ENCODE measurements around the gene PTGER3. TPM values are rescaled to one million over a fixed set of nuclear protein-coding genes. Genes with fewer than 3 reads are reported as not detected.

The PTGER3 gene
- total and polyA plus RNA-seq, 3 experiments from 2014 or later, result not detected

DNA sequence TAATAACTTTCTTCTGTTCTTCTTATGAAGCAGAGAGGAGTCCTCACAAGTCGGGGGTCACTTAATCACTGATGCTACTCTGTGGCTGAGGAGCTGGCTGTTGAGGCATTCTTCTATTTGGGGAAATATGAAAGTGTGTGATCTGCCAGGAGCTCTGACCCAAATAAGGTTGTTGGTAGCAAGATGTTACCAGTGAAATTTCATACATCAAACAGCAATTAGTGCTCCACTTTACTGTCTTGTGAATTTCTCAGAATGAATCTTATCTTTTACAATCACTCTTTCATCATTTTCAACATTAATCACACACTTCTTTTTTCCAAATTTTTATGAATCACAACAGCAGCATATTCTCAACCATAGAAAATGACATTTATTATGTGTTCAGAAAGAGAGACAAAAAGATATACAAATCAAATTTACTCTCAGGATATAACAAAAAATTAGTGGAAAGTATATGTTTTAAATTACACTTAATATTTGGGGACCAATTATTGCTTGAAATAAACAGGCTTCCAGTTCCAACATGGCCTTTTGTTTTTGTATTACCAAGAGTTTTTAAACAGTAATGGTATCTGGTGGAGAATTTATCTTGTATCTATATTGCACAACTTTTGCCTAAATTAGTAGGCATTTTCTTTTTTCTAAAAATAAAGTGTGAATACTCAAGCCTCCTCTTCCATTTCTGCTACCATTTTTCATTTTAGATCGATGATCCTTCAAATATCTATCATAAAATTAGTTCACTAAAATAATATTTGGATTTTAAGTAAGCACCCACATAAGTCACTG lies 9.6 kb downstream of the PTGER3 start:
- peaks cover 5% of the 10 kb centered on the region for H3K27me3 ChIP-seq (ENCODE audit: insufficient read depth, low read length, poor library complexity, severe bottlenecking)
- ChIA-PET CTCF (no interaction called here), POLR2A (no interaction called here)
- Mint-ChIP-seq H3K4me3 (no peak overlapping the region), H3K4me1 (no peaks in the 10 kb centered on the region), H3K36me3 (no peaks in the 10 kb centered on the region), H3K27me3 (peaks cover 9 to 50% of the 10 kb centered on the region in 2 donors), H3K27ac (no peak overlapping the region), H3K9me3 (no peaks in the 10 kb centered on the region)
- H3K4me3 ChIP-seq (ENCODE audit: low read length), result no peak overlapping the region
- no peak for DNase-seq
- no peak overlapping the region for H3K27ac ChIP-seq (ENCODE audit: low read depth, low read length)
- H3K9me3 ChIP-seq (ENCODE audit: low read length), result no peaks in the 10 kb centered on the region
- no peaks in the 10 kb centered on the region for H3K36me3 ChIP-seq (ENCODE audit: insufficient read depth, low read length)
- no peaks in the 10 kb centered on the region for H3K4me1 ChIP-seq (ENCODE audit: insufficient read depth, low read length)

DNA sequence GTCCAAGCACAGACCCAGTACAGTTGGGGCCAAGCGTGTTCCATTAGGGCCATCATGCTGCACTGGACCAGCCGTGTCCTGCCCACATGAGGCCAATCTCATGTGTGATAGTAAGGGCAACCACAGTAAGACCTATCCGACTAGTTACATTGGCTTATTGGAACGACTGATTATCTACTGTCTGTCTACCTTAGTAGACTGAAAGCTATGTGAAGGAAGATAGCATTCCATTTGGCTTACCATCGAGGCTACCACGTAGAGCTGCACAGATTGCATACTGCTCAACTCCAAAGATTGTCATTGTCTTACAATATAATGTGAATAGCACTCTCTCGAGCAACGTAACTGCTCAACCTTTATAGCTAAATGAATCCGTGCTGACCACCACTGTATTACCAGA lies 10.6 kb downstream of the PTGER3 start:
- Mint-ChIP-seq H3K4me1 (no peaks in the 10 kb centered on the region), H3K27me3 (peaks cover 11 to 52% of the 10 kb centered on the region in 2 donors), H3K27ac (no peak overlapping the region), H3K4me3 (no peak overlapping the region), H3K36me3 (no peaks in the 10 kb centered on the region), H3K9me3 (no peaks in the 10 kb centered on the region)
- DNase-seq, result no peak
- CTCF ChIA-PET, result no interaction called here
- peaks cover 5% of the 10 kb centered on the region for H3K27me3 ChIP-seq (ENCODE audit: insufficient read depth, low read length, poor library complexity, severe bottlenecking)
- POLR2A ChIA-PET, result no interaction called here
- no peaks in the 10 kb centered on the region for H3K36me3 ChIP-seq (ENCODE audit: insufficient read depth, low read length)
- no peaks in the 10 kb centered on the region for H3K4me1 ChIP-seq (ENCODE audit: insufficient read depth, low read length)
- no peaks in the 10 kb centered on the region for H3K9me3 ChIP-seq (ENCODE audit: low read length)
- no peak overlapping the region for H3K27ac ChIP-seq (ENCODE audit: low read depth, low read length)
- no peak overlapping the region for H3K4me3 ChIP-seq (ENCODE audit: low read length)

DNA sequence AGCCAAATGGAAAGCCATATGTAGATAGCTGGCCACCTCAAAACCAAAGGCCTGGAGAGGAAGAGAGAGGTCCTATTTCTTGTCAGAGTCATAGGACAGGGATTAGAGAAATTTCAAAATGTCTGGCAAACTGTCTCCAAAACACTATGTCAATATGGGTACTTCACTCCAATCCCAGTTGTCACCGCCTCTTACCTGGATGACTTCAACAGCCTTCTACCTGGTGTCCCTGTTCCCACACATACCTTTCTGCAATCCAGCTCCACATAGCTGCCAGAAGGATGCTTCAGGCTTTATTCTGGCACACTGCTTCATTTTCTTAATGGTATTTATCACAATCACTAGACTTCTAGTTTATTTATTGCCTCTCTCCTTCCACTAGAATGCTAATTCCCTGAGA lies 14.5 kb downstream of the PTGER3 start:
- ChIA-PET CTCF (no interaction called here), POLR2A (no interaction called here)
- no peak overlapping the region for H3K4me3 Mint-ChIP-seq
- H3K9me3 Mint-ChIP-seq, result no peaks in the 10 kb centered on the region
- no peaks in the 10 kb centered on the region for H3K27me3 ChIP-seq (ENCODE audit: insufficient read depth, low read length, poor library complexity, severe bottlenecking)
- H3K4me3 ChIP-seq (ENCODE audit: low read length), result no peak overlapping the region
- no peak overlapping the region for H3K27ac Mint-ChIP-seq
- peaks cover 2 to 43% of the 10 kb centered on the region in 2 donors for H3K27me3 Mint-ChIP-seq
- no peak for DNase-seq
- H3K27ac ChIP-seq (ENCODE audit: low read depth, low read length), result no peak overlapping the region
- no peaks in the 10 kb centered on the region for H3K4me1 Mint-ChIP-seq
- no peaks in the 10 kb centered on the region for H3K9me3 ChIP-seq (ENCODE audit: low read length)
- no peaks in the 10 kb centered on the region for H3K4me1 ChIP-seq (ENCODE audit: insufficient read depth, low read length)
- no peaks in the 10 kb centered on the region for H3K36me3 ChIP-seq (ENCODE audit: insufficient read depth, low read length)
- H3K36me3 Mint-ChIP-seq, result no peaks in the 10 kb centered on the region

DNA sequence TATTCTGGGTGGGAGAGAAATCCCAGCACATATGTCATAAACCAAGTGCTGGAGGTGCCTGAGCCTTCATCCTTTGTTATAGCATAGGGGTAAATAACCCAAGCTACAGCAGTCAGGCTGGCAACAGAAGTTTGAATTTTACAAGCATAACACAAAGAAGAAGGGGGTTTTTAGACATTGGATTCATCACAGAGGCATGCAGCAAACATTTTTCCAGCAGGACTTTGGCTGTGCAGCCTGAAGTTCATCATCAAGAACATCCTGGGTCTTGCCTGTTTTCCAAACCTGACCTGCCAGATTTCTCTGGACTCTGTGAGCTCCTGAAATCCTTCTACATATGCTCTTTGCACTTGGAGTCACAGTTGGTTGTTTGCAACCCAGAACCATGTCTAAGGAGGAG lies 16.2 kb downstream of the PTGER3 start:
- no peak overlapping the region for H3K27ac Mint-ChIP-seq
- Histone ChIP-seq H3K36me3 (ENCODE audit: insufficient read depth, low read length) (no peaks in the 10 kb centered on the region), H3K27me3 (ENCODE audit: insufficient read depth, low read length, poor library complexity, severe bottlenecking) (no peaks in the 10 kb centered on the region), H3K4me1 (ENCODE audit: insufficient read depth, low read length) (no peaks in the 10 kb centered on the region), H3K9me3 (ENCODE audit: low read length) (no peaks in the 10 kb centered on the region), H3K4me3 (ENCODE audit: low read length) (no peak overlapping the region), H3K27ac (ENCODE audit: low read depth, low read length) (no peak overlapping the region)
- no peak overlapping the region for H3K4me3 Mint-ChIP-seq
- H3K27me3 Mint-ChIP-seq, result peaks cover 2 to 45% of the 10 kb centered on the region in 2 donors
- no peaks in the 10 kb centered on the region for H3K9me3 Mint-ChIP-seq
- CTCF ChIA-PET, result no interaction called here
- no peaks in the 10 kb centered on the region for H3K4me1 Mint-ChIP-seq
- no peaks in the 10 kb centered on the region for H3K36me3 Mint-ChIP-seq
- POLR2A ChIA-PET, result no interaction called here
- no peak for DNase-seq

DNA sequence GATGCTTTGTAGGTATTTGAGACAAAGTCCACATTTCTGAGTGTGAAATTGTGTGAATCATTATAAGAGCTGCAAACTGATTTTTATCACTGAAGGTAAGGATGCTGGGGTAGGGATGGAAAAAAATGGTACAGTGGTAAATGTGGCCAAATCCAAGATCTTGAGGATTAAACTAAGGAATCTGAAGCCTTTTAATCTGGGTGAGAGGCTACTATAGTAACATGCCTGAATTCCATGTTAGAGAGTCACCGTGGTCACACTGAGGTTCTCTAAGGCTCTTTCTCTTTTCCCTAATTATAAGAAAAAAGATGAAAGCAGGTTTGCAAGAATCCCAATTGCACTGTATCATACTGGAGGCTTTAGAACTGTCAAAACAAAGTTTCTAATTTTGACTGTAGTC lies 17.6 kb downstream of the PTGER3 start:
- ChIA-PET POLR2A (no interaction called here), CTCF (no interaction called here)
- Histone ChIP-seq H3K9me3 (ENCODE audit: low read length) (no peaks in the 10 kb centered on the region), H3K27me3 (ENCODE audit: insufficient read depth, low read length, poor library complexity, severe bottlenecking) (no peaks in the 10 kb centered on the region), H3K4me3 (ENCODE audit: low read length) (no peak overlapping the region), H3K4me1 (ENCODE audit: insufficient read depth, low read length) (no peaks in the 10 kb centered on the region), H3K36me3 (ENCODE audit: insufficient read depth, low read length) (no peaks in the 10 kb centered on the region), H3K27ac (ENCODE audit: low read depth, low read length) (no peak overlapping the region)
- no peak for DNase-seq
- Mint-ChIP-seq H3K4me3 (no peak overlapping the region), H3K27me3 (peaks cover 2 to 34% of the 10 kb centered on the region in 2 donors), H3K9me3 (no peaks in the 10 kb centered on the region), H3K4me1 (no peaks in the 10 kb centered on the region), H3K36me3 (no peaks in the 10 kb centered on the region), H3K27ac (no peak overlapping the region)

DNA sequence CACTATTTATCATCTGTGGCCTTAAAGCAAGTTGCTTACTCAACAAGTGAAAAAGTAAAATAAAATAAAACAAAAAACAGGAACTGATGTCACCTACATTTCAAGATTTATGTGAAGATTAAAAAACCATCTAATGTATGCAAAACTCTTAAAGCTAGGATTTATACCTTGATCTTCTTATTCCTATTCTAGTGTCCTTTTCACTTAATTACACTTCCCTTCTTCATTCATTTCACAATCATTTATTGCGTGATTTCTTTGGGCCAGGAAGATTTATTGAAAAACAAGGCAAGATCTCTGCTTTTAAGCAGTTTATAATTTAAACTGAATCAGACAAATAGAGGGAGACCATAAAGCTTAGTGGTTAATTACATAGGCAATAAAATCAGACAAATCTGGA lies 18.6 kb downstream of the PTGER3 start:
- Histone ChIP-seq H3K4me3 (ENCODE audit: low read length) (no peak overlapping the region), H3K36me3 (ENCODE audit: insufficient read depth, low read length) (no peaks in the 10 kb centered on the region), H3K4me1 (ENCODE audit: insufficient read depth, low read length) (no peaks in the 10 kb centered on the region), H3K27ac (ENCODE audit: low read depth, low read length) (no peak overlapping the region), H3K27me3 (ENCODE audit: insufficient read depth, low read length, poor library complexity, severe bottlenecking) (no peaks in the 10 kb centered on the region), H3K9me3 (ENCODE audit: low read length) (no peaks in the 10 kb centered on the region)
- peaks cover 2 to 37% of the 10 kb centered on the region in 2 donors for H3K27me3 Mint-ChIP-seq
- ChIA-PET CTCF (no interaction called here), POLR2A (no interaction called here)
- DNase-seq, result no peak
- H3K9me3 Mint-ChIP-seq, result no peaks in the 10 kb centered on the region
- no peaks in the 10 kb centered on the region for H3K36me3 Mint-ChIP-seq
- H3K27ac Mint-ChIP-seq, result no peak overlapping the region
- H3K4me1 Mint-ChIP-seq, result no peaks in the 10 kb centered on the region
- H3K4me3 Mint-ChIP-seq, result no peak overlapping the region

DNA sequence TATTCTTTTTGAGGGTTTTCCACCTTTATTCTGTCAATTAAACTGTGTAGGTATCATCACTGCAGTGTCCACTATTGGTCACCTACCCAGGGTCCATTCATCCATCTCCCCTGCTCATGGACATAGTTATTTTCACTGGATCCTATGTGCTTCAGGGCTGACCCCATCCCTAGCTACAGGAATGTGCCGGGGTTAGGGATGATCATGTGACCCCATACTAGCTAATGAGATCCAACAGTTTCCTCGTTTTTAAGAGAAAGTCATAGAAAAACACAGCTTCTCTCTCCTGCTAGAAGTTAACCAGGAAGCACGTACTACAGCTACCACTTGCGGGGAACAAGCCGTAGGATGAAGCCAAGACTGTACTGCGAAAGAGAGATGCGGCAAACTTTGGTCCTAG lies 19.6 kb downstream of the PTGER3 start:
- no peaks in the 10 kb centered on the region for H3K4me1 ChIP-seq (ENCODE audit: insufficient read depth, low read length)
- POLR2A ChIA-PET, result no interaction called here
- Mint-ChIP-seq H3K36me3 (no peaks in the 10 kb centered on the region), H3K9me3 (no peaks in the 10 kb centered on the region), H3K4me3 (no peak overlapping the region), H3K27me3 (peaks cover 2 to 32% of the 10 kb centered on the region in 2 donors), H3K27ac (no peak overlapping the region), H3K4me1 (no peaks in the 10 kb centered on the region)
- no peaks in the 10 kb centered on the region for H3K27me3 ChIP-seq (ENCODE audit: insufficient read depth, low read length, poor library complexity, severe bottlenecking)
- H3K4me3 ChIP-seq (ENCODE audit: low read length), result no peak overlapping the region
- H3K9me3 ChIP-seq (ENCODE audit: low read length), result no peaks in the 10 kb centered on the region
- DNase-seq, result no peak
- H3K36me3 ChIP-seq (ENCODE audit: insufficient read depth, low read length), result no peaks in the 10 kb centered on the region
- H3K27ac ChIP-seq (ENCODE audit: low read depth, low read length), result no peak overlapping the region
- CTCF ChIA-PET, result no interaction called here

DNA sequence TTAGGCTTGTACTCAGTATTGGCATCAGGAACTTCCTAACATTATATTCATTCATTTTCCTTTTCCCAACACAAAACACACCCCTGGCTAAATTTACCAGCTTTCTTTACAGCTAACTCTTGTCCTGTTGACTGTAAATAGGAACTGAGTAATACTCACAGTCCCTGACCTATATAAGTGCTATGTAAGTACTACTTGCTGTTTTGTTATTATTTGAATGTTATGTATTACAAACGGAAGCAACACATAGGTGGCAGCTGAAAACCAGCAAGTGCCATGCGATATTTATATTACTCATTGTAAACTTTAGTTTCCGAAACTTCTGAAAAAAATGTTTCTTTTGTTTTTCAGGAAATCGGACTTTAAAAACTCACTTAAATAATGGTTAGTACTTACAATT lies 21.5 kb downstream of the PTGER3 start:
- no peak overlapping the region for H3K27ac Mint-ChIP-seq
- POLR2A ChIA-PET, result no interaction called here
- no peak overlapping the region for H3K4me3 ChIP-seq (ENCODE audit: low read length)
- no peak overlapping the region for H3K4me3 Mint-ChIP-seq
- no peaks in the 10 kb centered on the region for H3K9me3 ChIP-seq (ENCODE audit: low read length)
- H3K27ac ChIP-seq (ENCODE audit: low read depth, low read length), result no peak overlapping the region
- DNase-seq, result no peak
- no peaks in the 10 kb centered on the region for H3K4me1 ChIP-seq (ENCODE audit: insufficient read depth, low read length)
- no peaks in the 10 kb centered on the region for H3K36me3 ChIP-seq (ENCODE audit: insufficient read depth, low read length)
- H3K27me3 Mint-ChIP-seq, result peaks cover 0 to 31% of the 10 kb centered on the region in 2 donors
- no peaks in the 10 kb centered on the region for H3K36me3 Mint-ChIP-seq
- H3K9me3 Mint-ChIP-seq, result no peaks in the 10 kb centered on the region
- no peaks in the 10 kb centered on the region for H3K27me3 ChIP-seq (ENCODE audit: insufficient read depth, low read length, poor library complexity, severe bottlenecking)
- CTCF ChIA-PET, result no interaction called here
- no peaks in the 10 kb centered on the region for H3K4me1 Mint-ChIP-seq

DNA sequence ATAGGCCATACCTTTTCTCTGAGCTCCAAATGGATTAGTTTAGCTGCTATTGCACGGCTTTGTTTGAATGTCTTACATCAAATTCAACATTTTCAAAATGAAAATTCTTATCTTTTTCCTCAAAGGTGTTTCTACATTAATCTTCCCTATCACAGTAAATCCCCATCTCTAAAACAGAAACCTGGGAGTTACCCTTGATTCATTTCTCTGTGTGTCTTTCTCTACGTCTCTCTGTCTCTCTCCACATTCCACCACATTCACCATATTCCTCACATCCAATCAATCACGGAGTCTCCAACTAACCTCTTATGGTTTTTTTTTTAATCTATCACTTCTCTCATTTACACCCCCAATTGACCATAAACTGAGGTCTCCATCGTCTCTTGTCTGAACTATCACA lies 24.1 kb downstream of the PTGER3 start:
- Histone ChIP-seq H3K27me3 (ENCODE audit: insufficient read depth, low read length, poor library complexity, severe bottlenecking) (peaks cover 3% of the 10 kb centered on the region), H3K9me3 (ENCODE audit: low read length) (no peaks in the 10 kb centered on the region), H3K4me3 (ENCODE audit: low read length) (no peak overlapping the region), H3K27ac (ENCODE audit: low read depth, low read length) (no peak overlapping the region), H3K4me1 (ENCODE audit: insufficient read depth, low read length) (no peaks in the 10 kb centered on the region), H3K36me3 (ENCODE audit: insufficient read depth, low read length) (no peaks in the 10 kb centered on the region)
- ChIA-PET CTCF (no interaction called here), POLR2A (no interaction called here)
- Mint-ChIP-seq H3K27me3 (peaks cover 4 to 23% of the 10 kb centered on the region in 2 donors), H3K9me3 (no peaks in the 10 kb centered on the region), H3K4me3 (no peak overlapping the region), H3K4me1 (no peaks in the 10 kb centered on the region), H3K36me3 (no peaks in the 10 kb centered on the region), H3K27ac (no peak overlapping the region)
- DNase-seq, result no peak
